ENCODE results near the gene WNT6.

WNT6 gene

DNA sequence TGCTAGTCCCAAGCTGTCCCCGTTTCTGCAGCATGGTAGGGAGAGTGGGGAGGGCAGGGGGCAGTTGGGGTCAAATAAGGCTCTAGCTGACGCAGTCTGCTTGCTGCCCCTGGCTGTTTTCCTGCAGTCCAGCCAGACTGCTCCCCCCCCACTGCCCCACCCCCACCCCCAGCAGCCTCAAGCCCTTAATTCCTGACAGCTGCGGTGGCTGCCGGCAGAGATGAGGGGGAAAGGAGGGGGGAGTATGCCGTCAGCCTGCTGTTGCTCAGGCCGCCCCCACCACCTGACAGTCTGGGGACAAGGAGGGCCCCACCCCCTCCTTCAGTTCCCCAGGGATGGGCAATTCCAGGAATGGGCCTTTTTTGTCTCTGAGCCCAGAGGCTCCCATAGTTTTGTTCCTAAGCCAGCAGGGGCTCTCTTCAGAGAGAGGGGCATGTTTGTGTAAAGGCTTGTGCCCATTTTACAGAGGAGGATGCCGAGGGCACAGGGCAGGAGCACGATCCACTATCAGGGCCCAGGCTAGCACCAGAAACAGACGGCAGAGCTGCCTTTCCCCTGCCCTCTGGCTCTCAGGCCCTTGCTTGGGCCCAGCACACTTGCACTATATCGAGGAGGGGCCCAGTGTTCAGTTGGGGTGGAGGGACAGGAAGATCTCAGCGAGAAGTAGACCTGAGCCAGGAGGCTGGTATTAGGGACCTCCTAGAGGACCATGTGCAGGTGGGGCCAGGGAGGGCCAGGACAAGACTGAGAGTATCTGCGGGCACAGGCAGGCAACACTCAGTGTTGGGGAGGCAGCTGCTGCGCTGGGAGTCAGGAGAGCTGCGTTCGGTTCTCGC, 19.5 kb downstream of the WNT6 start:
- DNase-seq, result no peak

DNA sequence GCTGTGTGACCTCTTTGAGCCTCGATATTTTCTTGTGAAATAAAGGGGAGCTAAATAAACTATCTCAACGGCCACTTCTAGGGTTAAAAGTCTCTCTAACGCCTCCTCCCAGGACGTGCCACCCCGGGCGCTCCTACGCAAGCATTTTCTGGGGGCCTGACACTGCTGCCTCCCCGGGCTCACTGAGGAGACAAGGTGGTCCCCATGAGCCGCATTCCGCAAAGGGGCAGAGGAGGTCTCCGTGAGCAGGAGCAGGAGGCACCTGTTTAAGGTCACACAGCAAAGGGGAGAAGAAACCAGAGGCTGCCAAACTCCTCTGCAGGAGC, 20.1 kb downstream of the WNT6 start:
- DNase-seq, result no peak

DNA sequence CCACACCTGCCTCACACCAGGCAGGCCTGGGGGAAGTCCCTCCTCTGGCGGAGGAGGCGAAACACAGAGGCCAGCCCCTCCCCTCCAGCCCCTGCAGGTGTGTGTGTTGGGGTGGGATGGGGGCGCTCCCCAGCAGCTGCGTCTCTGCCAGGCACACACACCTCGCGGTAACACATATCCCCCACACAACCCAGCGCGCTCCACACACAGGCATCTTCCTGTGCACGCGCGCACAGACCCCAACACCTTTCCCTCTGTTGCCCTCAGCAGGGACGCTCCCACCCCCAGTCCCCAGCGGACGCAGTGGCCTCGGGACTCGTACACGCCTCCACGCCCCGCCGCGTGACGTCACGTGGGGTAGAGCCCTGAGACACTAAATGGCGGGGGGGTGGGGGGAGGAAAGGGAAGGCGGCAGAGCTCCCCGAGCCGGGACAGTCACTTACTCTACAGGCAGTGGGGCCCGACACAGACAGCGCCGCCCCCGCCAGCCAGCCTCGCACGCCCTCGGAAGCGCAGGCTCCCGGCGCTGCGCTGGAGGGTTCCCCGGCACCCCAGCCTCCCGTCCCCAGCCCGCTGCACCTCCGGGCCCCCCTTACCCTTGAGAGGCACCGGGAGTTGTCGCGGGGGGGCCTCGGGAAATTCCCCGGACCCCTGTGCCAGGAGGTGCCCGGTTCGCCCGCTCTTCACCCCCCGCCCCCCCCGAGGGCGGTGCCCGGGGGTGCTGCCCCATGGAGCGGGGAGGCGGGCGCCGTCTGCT, 20.7 kb downstream of the WNT6 start, which contains the start of gene WNT10A:
Gene WNT10A (plus strand): TSS at position 751 of the 757 bp plus-strand sequence. CDS start 144 bp downstream, outside the sequence.
- peak; percentile 76 to 77 for DNase-seq

DNA sequence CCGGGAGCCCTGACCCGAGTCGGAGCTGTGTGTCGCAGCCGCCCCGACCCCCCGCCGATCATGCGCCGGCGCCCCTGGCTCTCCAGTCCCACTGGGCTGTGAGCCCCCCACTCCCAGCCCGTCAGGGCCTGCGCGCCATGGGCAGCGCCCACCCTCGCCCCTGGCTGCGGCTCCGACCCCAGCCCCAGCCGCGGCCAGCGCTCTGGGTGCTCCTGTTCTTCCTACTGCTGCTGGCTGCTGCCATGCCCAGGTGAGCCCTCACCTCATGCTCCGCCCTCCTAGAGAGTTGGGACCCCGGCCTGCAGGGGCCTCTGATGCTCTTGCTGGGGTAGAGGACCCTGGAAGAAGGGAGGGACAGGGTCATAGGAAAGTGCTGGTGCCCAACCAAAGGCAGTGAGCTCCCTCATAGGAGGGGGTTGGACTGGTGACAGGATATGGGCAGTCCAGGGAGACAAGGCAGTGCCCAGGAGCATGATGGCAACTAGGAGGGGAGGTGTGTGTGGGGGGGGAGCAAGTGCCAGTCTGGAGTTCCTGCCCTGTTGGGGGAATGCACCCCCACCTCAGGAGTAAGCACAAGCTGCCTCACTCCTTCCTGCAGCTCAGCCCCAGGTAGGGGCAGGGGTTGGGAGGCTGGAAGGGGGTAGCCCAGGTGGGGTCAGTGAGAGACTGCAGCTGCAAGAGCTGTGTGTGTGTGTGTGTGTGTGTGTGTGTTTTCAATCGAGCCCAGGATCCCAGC, 21.4 kb downstream of the WNT6 start:
- DNase-seq, result no peak

DNA sequence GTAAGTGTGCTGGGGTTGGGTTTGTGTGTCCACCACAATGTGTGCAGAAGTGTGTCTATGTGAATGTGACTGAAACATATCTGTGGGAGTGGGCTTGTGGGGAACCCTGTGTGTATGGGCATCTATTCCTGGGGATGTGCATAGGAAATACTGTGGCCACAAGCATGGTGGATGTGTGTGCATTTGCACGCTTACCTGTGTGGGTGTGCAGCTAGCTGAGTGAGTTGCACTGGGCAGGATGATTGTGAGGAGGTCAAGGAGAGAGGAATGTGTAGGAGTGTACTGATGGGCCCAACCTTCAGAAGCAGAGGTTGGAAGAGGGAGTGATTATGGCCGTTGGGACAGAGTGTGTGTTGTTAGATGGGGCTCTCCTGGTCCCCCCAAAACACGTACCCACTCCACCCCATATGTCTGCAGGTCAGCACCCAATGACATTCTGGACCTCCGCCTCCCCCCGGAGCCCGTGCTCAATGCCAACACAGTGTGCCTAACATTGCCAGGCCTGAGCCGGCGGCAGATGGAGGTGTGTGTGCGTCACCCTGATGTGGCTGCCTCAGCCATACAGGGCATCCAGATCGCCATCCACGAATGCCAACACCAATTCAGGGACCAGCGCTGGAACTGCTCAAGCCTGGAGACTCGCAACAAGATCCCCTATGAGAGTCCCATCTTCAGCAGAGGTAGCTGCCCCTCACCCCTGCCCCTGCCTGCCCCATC, 22.3 kb downstream of the WNT6 start:
- no peak for DNase-seq

DNA sequence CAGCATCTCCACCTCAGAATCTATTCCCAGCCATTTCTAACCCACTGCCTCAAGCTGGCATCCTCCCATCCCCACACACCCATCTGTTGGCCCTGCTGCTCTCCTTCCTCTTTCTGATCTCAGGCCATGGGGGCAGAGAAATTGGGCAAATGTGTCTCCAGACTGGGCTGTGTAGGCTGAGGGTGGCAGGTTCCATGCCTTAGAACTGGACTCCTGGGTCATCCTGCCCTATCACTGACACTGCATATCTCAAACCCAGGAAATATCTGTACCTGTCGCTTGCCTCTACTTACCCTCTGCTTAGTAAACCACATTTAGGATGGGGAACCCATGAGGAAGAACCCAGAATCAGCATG, 22.8 kb downstream of the WNT6 start:
- no peak for DNase-seq

DNA sequence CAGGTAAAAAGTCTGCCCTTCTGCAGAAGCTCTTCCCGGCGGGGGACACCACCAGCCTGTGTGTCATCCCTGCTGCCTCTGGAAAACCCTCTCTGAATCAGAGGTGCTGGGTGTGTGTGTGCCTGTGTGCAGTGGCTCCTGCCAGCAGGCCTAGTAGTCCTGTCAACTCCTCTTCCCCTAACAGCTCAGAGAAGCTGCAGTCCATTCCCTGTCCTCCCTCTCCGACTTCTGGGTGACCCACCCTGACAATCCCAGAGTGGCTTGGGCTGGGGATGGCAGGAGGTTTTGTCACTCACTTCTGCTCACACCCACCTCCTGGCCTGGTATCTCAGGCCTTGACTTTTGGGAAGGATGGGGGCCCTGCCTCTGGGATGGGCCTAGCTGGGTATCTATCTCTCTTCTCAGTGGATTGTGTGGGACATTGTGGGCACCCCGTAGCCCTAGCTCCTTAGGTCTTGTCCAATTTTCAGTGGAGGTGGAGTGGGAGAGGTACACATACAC, 23.3 kb downstream of the WNT6 start:
- DNase-seq, result no peak

DNA sequence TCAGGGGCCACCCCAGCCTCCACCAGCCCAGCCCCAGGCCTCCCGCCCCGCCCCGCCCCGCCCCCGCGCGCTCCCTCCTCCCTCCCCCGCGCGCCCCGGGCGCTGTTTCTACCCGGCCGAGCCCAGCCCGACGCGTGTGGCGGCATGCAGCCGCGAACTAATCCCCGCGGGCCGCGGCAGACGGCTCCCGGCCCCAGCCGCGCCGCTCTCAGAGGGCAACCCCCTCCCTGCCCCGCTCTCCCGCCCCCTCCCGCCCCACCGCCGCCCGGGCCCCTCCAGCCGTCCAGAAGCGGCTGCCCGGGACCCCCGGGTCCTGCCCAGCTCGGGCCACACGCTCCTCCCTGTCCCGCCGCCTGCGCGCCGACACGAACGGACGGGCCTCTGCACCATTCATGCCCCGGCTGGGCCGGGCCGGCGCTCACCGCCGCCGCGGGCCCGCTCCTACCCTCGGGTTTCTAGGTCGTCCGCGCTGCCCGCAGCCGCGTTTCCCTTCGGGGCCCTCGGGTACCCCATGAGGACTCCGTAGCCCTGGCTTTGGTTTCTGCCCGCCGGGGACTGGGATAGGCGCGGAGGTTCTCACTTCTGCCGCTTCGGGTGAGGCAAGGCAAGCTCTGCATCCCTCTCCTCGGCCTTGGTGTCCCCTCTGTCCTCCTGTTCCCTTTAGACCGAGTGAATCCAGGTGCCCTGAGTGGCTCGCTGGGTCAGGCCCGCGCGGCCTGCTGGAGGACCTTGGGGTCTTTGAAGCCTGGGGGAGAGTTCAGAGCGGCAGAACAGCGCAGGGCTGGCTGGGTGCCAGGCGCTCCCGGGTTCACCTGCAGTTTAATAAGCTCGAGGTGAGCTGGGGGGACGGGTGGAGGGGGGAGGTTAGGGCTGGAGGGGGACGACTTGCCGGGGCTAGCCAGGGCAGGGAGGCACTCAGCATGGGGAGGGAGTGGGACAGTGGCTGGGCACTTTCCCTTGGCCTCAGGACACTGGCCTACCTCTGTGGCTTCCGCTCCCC, 24.2 kb downstream of the WNT6 start:
- DNase-seq, result no peak

DNA sequence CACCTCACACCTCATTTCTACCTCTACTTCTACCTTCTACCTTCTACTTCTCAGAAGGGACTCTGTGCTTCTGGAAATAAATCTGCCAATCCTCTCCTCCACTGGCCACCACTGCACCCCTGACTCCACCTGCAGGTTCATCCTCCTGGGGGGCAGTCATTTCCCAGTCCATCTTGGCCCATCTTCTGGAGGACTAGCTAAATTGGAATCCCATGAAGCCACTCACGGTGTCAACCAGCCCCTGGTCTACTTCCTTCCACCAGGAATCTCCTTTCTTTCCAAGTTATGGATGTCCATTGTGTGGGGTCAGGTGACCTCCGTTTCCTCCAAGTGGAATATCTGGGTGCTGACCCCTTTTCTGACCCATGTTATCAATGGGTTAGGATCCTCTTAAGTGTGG, 24.9 kb downstream of the WNT6 start:
- DNase-seq, result no peak

DNA sequence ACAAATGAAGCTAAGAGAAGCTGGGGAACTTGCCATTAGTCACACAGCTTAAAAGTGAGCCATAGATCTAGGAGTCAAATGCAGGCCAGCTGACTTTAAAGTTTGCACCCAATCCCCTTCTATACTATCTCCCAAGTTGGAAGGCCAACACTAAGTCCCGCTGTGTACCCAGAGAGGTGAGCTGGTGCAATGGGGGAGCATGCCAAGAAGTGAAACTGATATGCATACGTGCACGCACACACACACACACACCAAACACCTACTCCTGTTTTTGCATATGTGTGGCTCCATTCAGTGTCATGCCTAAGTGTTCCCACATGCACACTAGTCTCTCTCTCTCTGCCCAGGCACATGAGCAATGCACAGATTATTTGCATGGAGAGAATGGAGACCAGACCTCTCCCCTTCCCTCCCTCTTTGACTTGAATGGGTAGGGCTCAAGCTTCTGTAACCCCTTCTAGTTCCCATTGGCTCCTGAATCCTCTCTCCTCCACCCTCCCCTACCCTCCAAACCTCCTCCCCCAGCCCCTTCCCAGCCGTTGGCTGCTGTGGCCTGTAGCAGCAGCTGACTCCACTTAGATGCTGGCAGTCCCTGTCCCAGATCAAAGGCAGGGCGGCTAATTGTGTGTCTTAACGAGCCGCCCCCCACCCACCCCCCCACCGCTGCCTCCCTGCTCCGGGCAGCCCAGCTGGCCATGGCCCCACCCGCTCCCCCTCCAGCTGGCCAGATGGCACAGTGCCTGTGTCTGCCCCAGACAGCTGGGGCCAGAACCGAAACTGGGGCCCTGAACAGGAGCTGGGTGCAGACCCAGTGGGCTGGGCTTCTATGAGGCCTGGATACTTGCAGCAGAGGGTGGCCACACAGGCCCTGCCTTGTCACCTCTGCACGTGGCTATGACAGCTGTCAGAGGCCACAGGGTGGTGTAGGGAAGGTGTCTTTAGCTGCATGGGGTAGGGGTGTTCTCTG, 26.7 kb downstream of the WNT6 start:
- no peak for DNase-seq

DNA sequence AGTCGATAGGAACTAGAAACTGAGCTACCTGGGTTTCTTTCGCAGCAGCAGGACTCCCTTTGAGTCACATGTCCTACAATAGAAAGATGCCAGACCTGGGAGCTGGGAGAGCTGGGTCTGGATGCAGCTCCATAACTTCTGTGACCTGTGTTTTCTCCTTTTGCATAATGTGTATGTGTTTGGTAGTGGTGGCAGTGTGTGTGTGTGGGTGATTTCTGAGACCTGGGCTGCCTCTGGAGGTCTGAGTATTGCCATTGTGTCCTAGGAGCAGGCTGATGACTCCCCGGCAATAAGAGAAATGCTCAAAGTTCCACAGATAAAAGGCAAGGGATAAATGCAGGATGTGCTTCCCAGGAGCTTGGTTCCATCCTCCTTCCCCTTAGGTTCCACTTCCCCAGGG, 27.5 kb downstream of the WNT6 start:
- DNase-seq, result no peak

DNA sequence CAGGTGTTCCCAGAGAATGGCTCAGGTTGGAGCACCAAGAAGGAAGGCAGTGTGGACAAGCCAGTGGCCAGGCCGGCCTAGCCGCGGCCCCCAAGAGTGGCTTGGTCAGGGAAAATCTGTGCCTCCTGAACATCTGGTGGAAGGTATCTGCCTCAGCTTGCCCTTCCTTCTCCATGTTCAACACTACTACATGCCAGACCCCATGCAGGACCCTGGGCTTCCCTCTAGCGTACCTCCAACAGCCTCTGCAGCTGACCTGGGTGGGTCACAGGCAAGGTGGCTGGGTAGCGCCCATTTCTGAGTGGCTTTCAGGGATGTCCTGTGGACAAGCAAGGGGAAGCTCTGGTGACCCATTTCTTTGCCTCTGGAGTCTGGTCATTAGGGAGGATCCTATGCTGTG, 28.7 kb downstream of the WNT6 start:
- DNase-seq, result no peak

DNA sequence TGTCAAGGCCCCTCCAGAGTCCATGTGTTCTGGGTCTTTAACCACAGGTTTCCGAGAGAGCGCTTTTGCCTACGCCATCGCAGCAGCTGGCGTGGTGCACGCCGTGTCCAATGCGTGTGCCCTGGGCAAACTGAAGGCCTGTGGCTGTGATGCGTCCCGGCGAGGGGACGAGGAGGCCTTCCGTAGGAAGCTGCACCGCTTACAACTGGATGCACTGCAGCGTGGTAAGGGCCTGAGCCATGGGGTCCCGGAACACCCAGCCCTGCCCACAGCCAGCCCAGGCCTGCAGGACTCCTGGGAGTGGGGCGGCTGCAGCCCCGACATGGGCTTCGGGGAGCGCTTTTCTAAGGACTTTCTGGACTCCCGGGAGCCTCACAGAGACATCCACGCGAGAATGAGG, 30.3 kb downstream of the WNT6 start:
- no peak for DNase-seq

DNA sequence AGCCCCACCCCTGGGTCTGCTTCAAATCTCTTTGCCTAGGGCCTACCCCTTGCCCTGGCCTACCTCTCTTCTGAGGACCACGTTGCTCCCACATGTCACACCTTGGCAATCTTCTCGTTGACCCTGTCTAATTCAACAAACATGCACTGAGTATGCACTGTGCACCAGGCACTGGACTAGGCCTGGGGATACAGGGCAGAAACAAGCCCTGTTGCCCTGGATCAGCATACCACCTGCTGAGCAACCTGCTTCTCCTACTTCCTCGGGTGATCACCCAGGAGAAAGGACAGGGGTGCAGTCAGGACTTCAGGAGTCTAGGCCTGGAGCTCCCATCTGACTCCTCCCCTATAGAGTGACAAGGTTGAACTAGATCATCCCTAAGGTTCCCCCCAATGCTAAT, 30.8 kb downstream of the WNT6 start:
- no peak for DNase-seq

DNA sequence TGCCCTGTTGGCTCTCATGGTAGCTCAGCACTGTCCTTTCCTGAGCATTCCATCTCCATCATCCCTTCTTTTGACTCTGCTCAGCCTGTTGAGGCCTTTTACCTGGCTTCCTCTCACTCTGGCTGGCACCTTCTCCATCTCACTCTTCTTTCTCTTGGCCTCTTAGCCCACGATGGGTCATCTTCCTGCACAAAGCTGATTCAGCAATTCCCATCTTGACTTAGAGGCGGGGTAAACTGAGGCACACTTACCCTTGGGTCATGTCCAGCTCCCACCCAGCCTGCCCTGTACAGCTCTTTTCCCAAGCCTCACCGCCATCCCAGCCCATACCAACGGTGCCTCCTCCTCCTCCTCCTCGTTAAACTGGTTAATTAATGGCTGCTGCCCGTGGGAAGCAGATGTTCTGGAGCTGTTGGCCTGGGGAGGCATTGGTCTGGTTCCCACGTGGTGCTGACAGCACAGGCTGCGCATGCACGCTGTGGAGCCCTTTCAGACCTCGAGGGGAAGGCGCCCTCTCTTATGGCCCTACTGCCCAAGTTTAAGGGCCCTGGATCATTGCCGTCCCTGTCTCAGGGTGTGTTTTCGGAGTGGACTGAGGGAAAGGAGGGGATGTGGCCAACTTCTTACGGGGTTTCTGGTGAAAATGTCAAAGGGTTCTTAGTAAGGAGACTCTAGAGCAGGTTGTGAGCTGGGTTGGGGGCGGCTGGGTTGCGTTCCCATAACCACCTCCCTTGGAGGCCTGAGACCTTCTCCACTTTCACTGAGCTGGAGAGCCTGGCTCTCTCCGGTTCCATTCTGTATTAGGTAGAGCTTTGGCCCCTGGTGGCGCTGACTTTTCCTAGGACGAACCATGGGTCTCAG, 31.9 kb downstream of the WNT6 start:
- DNase-seq, result no peak

DNA sequence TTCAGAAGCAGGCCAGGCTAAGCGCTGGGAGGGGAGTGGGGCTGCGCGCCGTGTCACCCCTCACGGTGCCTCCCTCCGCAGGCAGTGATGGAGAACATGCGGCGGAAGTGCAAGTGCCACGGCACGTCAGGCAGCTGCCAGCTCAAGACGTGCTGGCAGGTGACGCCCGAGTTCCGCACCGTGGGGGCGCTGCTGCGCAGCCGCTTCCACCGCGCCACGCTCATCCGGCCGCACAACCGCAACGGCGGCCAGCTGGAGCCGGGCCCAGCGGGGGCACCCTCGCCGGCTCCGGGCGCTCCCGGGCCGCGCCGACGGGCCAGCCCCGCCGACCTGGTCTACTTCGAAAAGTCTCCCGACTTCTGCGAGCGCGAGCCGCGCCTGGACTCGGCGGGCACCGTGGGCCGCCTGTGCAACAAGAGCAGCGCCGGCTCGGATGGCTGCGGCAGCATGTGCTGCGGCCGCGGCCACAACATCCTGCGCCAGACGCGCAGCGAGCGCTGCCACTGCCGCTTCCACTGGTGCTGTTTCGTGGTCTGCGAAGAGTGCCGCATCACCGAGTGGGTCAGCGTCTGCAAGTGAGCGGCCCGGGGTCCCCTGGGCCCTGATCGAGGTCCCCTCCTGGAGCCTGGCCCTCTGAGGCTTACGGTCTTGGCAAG, 33.2 kb downstream of the WNT6 start:
- DNase-seq, result peak; percentile 83 to 86

DNA sequence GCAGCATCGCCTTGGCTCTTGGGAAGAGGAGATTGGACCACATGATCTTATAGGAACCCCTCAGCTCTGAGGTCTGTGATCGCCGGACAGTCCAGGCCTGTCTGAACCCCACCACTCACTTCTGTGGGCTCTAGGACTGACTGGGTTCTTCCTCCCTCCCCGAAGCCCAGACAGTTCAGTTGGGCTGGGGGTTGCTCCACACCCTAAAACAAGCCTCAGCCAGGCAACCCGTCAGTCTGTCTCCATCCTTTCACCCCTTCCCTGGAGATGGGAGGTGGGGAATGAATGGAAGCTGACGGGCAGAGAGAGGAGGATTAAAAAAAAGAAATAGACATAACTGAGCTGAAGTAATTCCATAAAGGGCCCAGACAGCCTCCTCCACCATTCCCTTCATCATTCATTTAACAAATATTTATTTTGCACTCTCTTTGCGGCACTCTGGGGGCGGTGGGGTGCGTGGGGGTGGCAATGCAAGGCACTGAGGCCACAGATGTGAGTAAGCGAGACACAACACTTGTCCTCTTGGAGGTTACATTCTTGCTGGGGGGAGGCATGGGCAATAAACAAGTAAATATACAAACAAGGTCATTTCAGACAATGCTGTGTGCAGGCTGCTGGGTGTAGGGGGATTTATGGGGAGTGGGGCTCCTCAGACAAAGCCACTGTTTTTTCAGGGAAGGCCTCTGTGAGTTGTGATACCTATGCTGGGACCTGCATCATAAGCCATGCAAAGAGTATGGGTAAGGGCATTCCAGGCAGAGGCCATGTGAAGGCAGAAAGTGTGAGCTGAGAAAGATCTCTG, 33.9 kb downstream of the WNT6 start:
- DNase-seq, result peak in 1 of 2 experiments; percentile 41
